Neural cell (in vitro differentiated cells): ENCODE measurements around the gene PABPN1L.

ENCODE experiments used
- CTCF ChIP-seq: fragments of 450-650 bp; IDR thresholded peaks from 2 replicates; pipeline ENCODE4 v1.5.1; 2014; ENCODE audit warnings: antibody characterized with exemption, mild to moderate bottlenecking, moderate library complexity; ENCODE audit not compliant: poor library complexity, severe bottlenecking
- EP300 ChIP-seq: fragments of 450-650 bp; conservative IDR thresholded peaks from 2 replicates; pipeline ENCODE4 v1.6.1; 2014; ENCODE audit warnings: antibody characterized with exemption, mild to moderate bottlenecking, moderate library complexity; ENCODE audit not compliant: poor library complexity, severe bottlenecking
- EZH2 ChIP-seq: fragments of 200-600, 300-800 bp; shearing (Covaris generic), sonication (generic); IDR thresholded peaks from 2 replicates; pipeline ENCODE4 v1.6.1; 2014; ENCODE audit warnings: antibody characterized with exemption, low read length, borderline replicate concordance, mild to moderate bottlenecking; ENCODE audit not compliant: insufficient read depth, poor library complexity, severe bottlenecking
- POLR2AphosphoS5 ChIP-seq: IDR thresholded peaks from 2 replicates; pipeline ENCODE4 v1.6.1; 2012
- RAD21 ChIP-seq: fragments of 450-650 bp; conservative IDR thresholded peaks from 2 replicates; pipeline ENCODE4 v1.6.1; 2014; ENCODE audit warnings: antibody characterized with exemption, mild to moderate bottlenecking, moderate library complexity
- REST ChIP-seq: IDR thresholded peaks from 2 replicates; pipeline ENCODE4 v1.6.1; 2012; ENCODE audit warnings: borderline replicate concordance
- SMC3 ChIP-seq: fragments of 450-650 bp; conservative IDR thresholded peaks from 2 replicates; pipeline ENCODE4 v1.6.1; 2014; ENCODE audit warnings: antibody characterized with exemption, mild to moderate bottlenecking, moderate library complexity; ENCODE audit not compliant: poor library complexity
- TAF1 ChIP-seq: IDR thresholded peaks from 2 replicates; pipeline ENCODE4 v1.6.1; 2012; ENCODE audit warnings: low read depth

- TF ChIP-seq CTCF (no peak), POLR2AphosphoS5 (no peak), EZH2 (no peak), TAF1 (no peak), SMC3 (no peak), EP300 (no peak), RAD21 (no peak), REST (no peak)
Observed at GRCh38 chr16:88817785-88818574, 48.5 kb downstream of the PABPN1L start.
